Osteoblast (primary cell): Measurements from ENCODE around the gene SLC22A16. TPM values are rescaled to one million over a fixed set of nuclear protein-coding genes. Genes with fewer than 3 reads are reported as not detected.

Experiments
- DNase-seq: peaks from one replicate; pipeline ENCODE4 v3.0.0; 2011; ENCODE audit warnings: low spot score, mixed read lengths; ENCODE audit not compliant: insufficient read length; ENCODE audit errors: missing footprints
- H2AFZ ChIP-seq: 2 replicates; pipeline ENCODE4 v1.6.0; 2011; ENCODE audit warnings: mild to moderate bottlenecking, low read length
- H3K27ac ChIP-seq: 2 replicates; pipeline ENCODE4 v1.5.1; 2011; ENCODE audit warnings: mild to moderate bottlenecking, low read depth, low read length, moderate library complexity
- H3K27me3 ChIP-seq: 2 replicates; pipeline ENCODE4 v1.6.0; 2012; ENCODE audit warnings: mild to moderate bottlenecking, control low read depth, inconsistent platforms, low read length, moderate library complexity; ENCODE audit not compliant: insufficient read depth
- H3K36me3 ChIP-seq: 2 replicates; pipeline ENCODE4 v1.5.1; 2011; ENCODE audit warnings: mild to moderate bottlenecking, low read length, control low read depth, moderate library complexity; ENCODE audit not compliant: insufficient read depth
- H3K4me1 ChIP-seq: 2 replicates; pipeline ENCODE4 v1.5.1; 2011; ENCODE audit warnings: mild to moderate bottlenecking, low read length, control low read depth, moderate library complexity; ENCODE audit not compliant: insufficient read depth
- H3K4me2 ChIP-seq: 2 replicates; pipeline ENCODE4 v1.6.0; 2011; ENCODE audit warnings: mild to moderate bottlenecking, low read length; ENCODE audit not compliant: insufficient read depth
- H3K4me3 ChIP-seq: fragments of 200-600 bp; sonication (generic); 3 replicates; pipeline ENCODE4 v1.5.1; 2012; ENCODE audit warnings: mild to moderate bottlenecking, low read length, inconsistent platforms; ENCODE audit not compliant: insufficient read depth
- H3K79me2 ChIP-seq: 2 replicates; pipeline ENCODE4 v1.6.0; 2012; ENCODE audit warnings: mild to moderate bottlenecking, low read length, control low read depth, inconsistent platforms; ENCODE audit not compliant: insufficient read depth
- H3K9me3 ChIP-seq: 2 replicates; pipeline ENCODE4 v1.5.1; 2011; ENCODE audit warnings: low read depth, low read length, control low read depth
- H4K20me1 ChIP-seq: 2 replicates; pipeline ENCODE4 v1.6.0; 2012; ENCODE audit warnings: mild to moderate bottlenecking, low read length, control low read depth; ENCODE audit not compliant: insufficient read depth
- CTCF ChIP-seq: IDR thresholded peaks from 2 replicates; pipeline ENCODE4 v1.5.1; 2011; ENCODE audit warnings: mild to moderate bottlenecking, low read depth, low read length, moderate library complexity; ENCODE audit errors: extremely low read depth
- total RNA-seq: library from RNA; depleted of rRNA; stranded (reverse); fragments of >200 nt; gene quantifications from 2 replicates; pipeline ENCODE4 v1.2.3, GENCODE V29; 2012

Gene SLC22A16
- total RNA-seq, 1 donor: 0.36 TPM

- no peaks in the 10 kb centered on the region for H3K9me3 ChIP-seq
- peaks cover 27% of the 10 kb centered on the region for H3K27me3 ChIP-seq
- H3K36me3 ChIP-seq: no peaks in the 10 kb centered on the region
- H3K79me2 ChIP-seq: no peaks in the 10 kb centered on the region
- H3K27ac ChIP-seq: no peak overlapping the region
- peaks cover 11% of the 10 kb centered on the region for H3K4me1 ChIP-seq
- H2AFZ ChIP-seq: no peak overlapping the region
- H4K20me1 ChIP-seq: no peaks in the 10 kb centered on the region
- no peak for DNase-seq
- H3K4me3 ChIP-seq: no peak overlapping the region
- H3K4me2 ChIP-seq: no peak overlapping the region
- no peak for TF ChIP-seq CTCF
Observed at GRCh38 chr6:110493253-110493800, 16.9 kb upstream of the SLC22A16 start.

GRCh38 chr6:110492584-110492983 lies 16.2 kb upstream of the SLC22A16 start:
- Histone ChIP-seq H3K27ac (no peak overlapping the region), H3K79me2 (no peaks in the 10 kb centered on the region), H3K4me1 (peaks cover 11% of the 10 kb centered on the region), H4K20me1 (no peaks in the 10 kb centered on the region), H3K4me2 (peak overlapping the region; percentile 48), H3K27me3 (peaks cover 27% of the 10 kb centered on the region), H2AFZ (no peak overlapping the region), H3K36me3 (no peaks in the 10 kb centered on the region), H3K9me3 (no peaks in the 10 kb centered on the region), H3K4me3 (no peak overlapping the region)
- TF ChIP-seq CTCF: no peak
- no peak for DNase-seq

GRCh38 chr6:110491644-110492317 lies 15.4 kb upstream of the SLC22A16 start:
- DNase-seq: no peak
- H3K4me1 ChIP-seq: peaks cover 11% of the 10 kb centered on the region
- H3K4me3 ChIP-seq: peak overlapping the region; percentile 31
- no peaks in the 10 kb centered on the region for H3K36me3 ChIP-seq
- H3K9me3 ChIP-seq: no peaks in the 10 kb centered on the region
- no peaks in the 10 kb centered on the region for H4K20me1 ChIP-seq
- H2AFZ ChIP-seq: peak overlapping the region; percentile 53
- no peak for TF ChIP-seq CTCF
- H3K27me3 ChIP-seq: peaks cover 27% of the 10 kb centered on the region
- no peaks in the 10 kb centered on the region for H3K79me2 ChIP-seq
- H3K4me2 ChIP-seq: peak overlapping the region; percentile 48
- H3K27ac ChIP-seq: no peak overlapping the region

GRCh38 chr6:110491299-110491643 lies 14.9 kb upstream of the SLC22A16 start:
- no peak for DNase-seq
- H3K36me3 ChIP-seq: no peaks in the 10 kb centered on the region
- H3K27me3 ChIP-seq: peaks cover 27% of the 10 kb centered on the region
- H3K9me3 ChIP-seq: no peaks in the 10 kb centered on the region
- no peak overlapping the region for H3K27ac ChIP-seq
- H3K79me2 ChIP-seq: no peaks in the 10 kb centered on the region
- peaks cover 11% of the 10 kb centered on the region for H3K4me1 ChIP-seq
- no peak overlapping the region for H3K4me3 ChIP-seq
- TF ChIP-seq CTCF: no peak
- H2AFZ ChIP-seq: no peak overlapping the region
- H3K4me2 ChIP-seq: no peak overlapping the region
- no peaks in the 10 kb centered on the region for H4K20me1 ChIP-seq
